H7 (cell line): ENCODE results near the gene INPP4B. TPM values are rescaled to one million over a fixed set of nuclear protein-coding genes. Genes with fewer than 3 reads are reported as not detected.

Source experiments
- DNase-seq: peaks from one replicate; pipeline ENCODE4 v3.0.0; 2012
- H3K27me3 ChIP-seq: 2 replicates; pipeline ENCODE4 v1.6.0; 2011; ENCODE audit warnings: mild to moderate bottlenecking, low read length; ENCODE audit not compliant: control insufficient read depth, insufficient read depth
- H3K36me3 ChIP-seq: replicated peaks from 2 replicates; pipeline ENCODE4 v1.5.1; 2011; ENCODE audit warnings: low read length; ENCODE audit not compliant: control insufficient read depth, insufficient read depth
- H3K4me3 ChIP-seq: 2 replicates; pipeline ENCODE4 v1.5.1; 2011; ENCODE audit warnings: low read depth, mild to moderate bottlenecking, control low read depth, low read length, moderate library complexity; ENCODE audit not compliant: insufficient read depth
- total RNA-seq: library from RNA; depleted of rRNA; stranded (reverse); fragments of >200 nt; shearing (Covaris generic); gene quantifications from 2 replicates; pipeline ENCODE4 v1.2.3, GENCODE V29; 2014

INPP4B gene
- total RNA-seq, 1 experiment from 2014 or later: 2.2 TPM

DNA sequence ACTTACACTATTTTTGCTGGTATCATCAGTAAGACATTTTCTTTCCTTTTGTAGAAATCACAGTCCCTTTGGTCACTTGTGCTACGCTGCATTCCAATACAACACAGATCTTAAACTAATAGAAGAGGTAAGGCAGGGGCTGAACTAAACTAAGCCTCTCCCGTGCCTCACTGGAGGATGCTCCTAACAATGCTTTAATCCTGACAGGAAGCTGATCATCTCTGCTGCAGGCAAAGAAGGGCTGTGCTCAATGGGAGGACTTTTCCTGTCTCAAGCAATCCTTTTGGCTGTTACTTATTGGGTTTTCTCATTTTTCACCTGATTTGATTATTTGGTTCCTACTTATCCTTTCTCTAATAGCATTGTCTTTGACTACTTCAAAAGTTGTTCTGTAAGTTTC lies 583.1 kb downstream of the INPP4B start:
- no peak for DNase-seq
- Histone ChIP-seq H3K36me3 (no peaks in the 10 kb centered on the region), H3K4me3 (no peak overlapping the region), H3K27me3 (no peaks in the 10 kb centered on the region)

DNA sequence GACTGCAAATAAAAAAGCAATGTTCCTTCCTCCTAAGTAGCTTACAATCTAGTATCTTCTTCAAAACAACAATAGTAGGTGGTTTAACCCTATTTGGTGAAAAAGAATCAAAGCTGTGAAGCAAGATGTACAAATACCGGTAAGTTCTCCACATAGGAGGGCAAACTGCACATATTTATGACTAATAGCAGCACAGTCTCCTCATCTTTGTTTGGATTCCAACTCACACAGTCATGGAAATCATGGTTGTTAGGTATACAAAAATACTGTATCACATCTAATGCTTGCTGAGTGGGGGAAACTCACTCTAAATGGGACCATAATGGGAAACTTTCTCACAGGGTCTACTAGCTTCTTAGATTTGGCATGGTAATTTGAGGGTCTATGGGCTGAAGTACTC lies 597.2 kb downstream of the INPP4B start:
- no peak for DNase-seq

DNA sequence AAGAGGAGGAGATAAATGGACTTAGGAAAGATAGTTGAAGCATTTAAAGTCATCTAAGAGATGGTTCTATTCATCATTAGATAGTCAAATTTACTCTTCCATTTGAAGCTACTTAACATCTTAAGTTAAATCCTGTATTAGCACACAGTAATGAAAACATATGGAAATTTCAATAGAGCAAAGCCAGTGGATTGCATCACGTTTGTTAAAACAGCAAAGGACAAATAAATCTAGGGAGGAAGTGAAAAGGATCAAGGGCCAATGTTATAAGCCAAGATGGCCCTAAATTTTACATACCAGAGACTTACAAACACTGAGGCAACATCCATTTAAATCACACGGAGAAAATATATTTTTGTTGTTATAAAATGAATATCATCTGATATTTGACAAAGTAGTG lies 602.8 kb downstream of the INPP4B start:
- Histone ChIP-seq H3K27me3 (no peaks in the 10 kb centered on the region), H3K36me3 (no peaks in the 10 kb centered on the region), H3K4me3 (no peak overlapping the region)
- no peak for DNase-seq

More for the DNA sequence above, 597.2 kb downstream of the INPP4B start:
- no peaks in the 10 kb centered on the region for H3K36me3 ChIP-seq
- no peak overlapping the region for H3K4me3 ChIP-seq
- no peaks in the 10 kb centered on the region for H3K27me3 ChIP-seq

DNA sequence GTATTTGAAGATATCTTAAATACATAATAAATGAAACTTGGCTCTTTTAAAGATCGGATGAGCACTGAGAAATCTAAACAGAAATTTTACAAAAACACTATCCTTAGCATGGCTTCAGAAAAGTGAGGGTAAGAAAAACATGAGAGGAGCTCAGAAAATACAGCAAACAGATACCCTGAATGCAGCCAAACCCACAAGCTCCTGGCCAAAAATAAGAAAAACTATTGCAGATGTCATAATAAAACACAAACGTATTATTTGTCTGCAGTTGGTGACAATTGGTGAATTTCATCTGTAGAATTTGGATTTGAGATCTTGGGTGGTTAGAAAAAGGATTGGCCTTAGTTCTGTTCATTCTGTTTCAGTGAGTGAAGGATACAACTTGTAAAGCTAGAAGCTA lies 603.9 kb downstream of the INPP4B start:
- Histone ChIP-seq H3K27me3 (no peaks in the 10 kb centered on the region), H3K4me3 (no peak overlapping the region), H3K36me3 (no peaks in the 10 kb centered on the region)
- no peak for DNase-seq

DNA sequence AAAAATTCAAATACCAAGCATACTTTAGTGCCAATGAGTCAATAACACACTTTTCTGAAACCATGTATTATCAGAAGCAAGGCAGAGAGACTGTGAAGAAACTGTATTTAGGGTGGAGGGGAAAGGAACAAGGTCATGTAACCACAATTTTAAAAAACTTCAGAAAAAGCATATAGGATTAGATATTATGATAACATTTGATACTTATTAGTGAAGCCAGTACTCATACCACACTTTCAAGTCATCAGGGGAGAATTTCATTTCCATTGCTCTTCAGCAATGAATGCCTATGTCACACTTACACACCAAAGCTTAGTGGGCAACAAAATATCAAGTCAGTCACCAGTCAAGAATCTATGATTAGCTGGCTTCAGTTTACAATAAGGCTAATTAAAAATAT lies 607.5 kb downstream of the INPP4B start:
- no peaks in the 10 kb centered on the region for H3K27me3 ChIP-seq
- DNase-seq: no peak
- no peak overlapping the region for H3K4me3 ChIP-seq
- no peaks in the 10 kb centered on the region for H3K36me3 ChIP-seq

DNA sequence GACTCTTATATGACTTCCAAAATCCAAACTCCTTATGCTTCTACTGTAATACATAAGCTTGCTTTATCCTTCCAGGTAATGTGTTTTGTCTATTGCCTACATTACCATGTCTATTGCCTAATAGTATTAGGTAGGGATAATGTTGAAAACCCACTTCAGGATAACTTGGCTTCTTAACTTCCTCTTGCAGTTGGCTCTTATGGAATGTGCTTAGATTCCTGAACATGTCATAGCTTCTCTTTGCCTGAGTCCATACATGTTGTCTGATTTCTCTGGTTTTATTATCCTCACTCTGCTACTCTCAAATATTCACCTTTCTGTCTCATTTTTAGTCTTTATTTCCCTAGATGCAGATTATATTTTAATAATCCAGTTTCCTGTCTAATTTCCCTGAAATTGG lies 609.8 kb downstream of the INPP4B start:
- no peak for DNase-seq
- Histone ChIP-seq H3K36me3 (no peaks in the 10 kb centered on the region), H3K27me3 (no peaks in the 10 kb centered on the region), H3K4me3 (no peak overlapping the region)

DNA sequence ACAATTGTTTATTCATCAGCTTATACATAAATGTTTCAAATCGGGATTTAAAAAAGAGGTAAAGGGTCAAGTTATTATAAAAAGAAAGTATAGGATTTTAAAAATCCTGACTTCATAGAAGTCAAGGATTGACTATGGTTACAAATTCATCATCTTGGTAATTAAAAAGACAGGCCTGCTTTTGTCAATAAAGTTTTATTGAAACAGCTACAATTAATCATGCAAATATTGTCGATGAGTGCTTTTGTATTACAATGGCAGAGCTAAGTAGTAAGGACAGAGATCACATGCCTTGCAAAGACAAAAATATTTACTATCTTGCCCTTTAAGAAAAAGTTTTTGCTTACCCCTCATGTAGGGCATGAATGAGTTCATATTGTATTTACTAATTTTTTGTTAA lies 614.3 kb downstream of the INPP4B start:
- Histone ChIP-seq H3K36me3 (no peaks in the 10 kb centered on the region), H3K4me3 (no peak overlapping the region)

DNA sequence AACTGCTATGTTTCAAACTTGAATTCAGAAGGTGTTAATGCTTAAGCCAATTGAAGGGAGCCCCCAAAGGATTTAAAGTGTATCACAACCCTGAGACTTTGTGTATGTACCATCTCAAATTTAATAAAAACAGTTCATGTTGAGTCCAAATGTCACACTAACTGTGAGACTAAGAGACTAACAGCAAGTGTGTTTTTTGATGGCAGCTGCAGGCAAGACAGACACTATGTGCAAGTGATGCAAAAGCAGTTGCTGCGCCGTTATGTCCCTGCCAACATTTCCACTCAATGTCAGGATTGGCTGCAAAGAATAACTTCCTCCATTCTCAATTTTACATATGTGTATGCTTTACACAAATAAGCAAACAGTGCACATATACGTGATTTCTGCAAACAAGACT lies 615.1 kb downstream of the INPP4B start:
- DNase-seq: no peak
- H3K4me3 ChIP-seq: no peak overlapping the region
- H3K36me3 ChIP-seq: no peaks in the 10 kb centered on the region
- no peaks in the 10 kb centered on the region for H3K27me3 ChIP-seq

More for the DNA sequence above, 614.3 kb downstream of the INPP4B start:
- DNase-seq: no peak
- H3K27me3 ChIP-seq: no peaks in the 10 kb centered on the region

DNA sequence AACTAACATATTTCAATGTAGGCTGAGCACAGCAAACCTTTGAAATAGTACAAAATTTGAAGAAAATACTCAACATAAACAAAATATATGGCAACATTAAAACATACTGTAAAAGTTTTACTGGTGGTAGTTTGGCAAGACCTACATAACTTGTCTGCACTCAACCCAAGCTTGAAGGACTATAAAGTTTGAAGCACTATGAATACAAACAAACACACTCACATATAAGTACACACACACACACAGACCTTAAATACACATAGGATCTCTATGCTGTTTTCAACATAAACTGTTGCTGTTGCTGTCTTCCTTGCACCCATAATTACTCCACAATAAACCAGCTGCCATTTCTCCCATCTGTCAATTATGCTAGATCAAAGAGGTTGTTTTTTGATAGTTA lies 620.1 kb downstream of the INPP4B start:
- DNase-seq: no peak
- H3K4me3 ChIP-seq: no peak overlapping the region

DNA sequence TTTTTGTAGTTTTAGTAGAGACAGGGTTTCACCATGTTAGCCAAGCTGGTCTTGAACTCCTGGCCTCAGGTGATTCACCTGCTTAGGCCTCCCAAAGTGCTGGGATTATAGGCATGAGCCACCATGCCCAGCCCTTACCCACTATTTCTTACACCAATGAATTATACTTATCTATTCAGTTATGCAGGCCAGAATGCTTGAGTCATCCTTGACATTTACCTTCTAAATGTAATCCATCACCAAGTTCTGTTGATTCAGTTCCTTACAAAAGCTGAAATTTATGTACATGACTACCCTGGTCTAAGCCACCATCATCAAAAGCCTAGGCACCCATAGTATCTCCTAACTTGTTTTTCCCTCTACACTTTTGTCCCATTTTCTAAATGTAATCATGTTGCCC lies 624.0 kb downstream of the INPP4B start:
- Histone ChIP-seq H3K36me3 (no peaks in the 10 kb centered on the region), H3K4me3 (no peak overlapping the region), H3K27me3 (no peaks in the 10 kb centered on the region)
- DNase-seq: no peak

More for the DNA sequence above, 620.1 kb downstream of the INPP4B start:
- Histone ChIP-seq H3K27me3 (no peaks in the 10 kb centered on the region), H3K36me3 (no peaks in the 10 kb centered on the region)

DNA sequence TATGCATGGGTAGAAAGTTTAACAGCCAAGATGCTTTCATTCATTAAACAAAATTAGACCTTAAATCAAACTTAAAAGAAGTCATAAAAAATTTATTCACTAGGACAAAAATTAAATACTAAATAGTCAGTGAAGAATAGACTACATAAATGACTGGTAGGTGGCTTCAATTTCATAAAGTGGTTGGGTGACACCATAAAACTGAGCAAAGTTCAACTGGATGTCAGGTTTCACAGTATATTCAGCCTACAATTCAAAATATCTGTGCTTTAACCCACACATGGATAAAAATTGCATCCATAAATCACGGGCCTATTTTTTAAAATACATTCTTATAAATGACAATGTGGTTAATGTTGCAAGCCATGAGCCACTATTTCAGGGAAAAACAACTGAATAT lies 627.4 kb downstream of the INPP4B start:
- DNase-seq: no peak
- H3K36me3 ChIP-seq: no peaks in the 10 kb centered on the region
- no peak overlapping the region for H3K4me3 ChIP-seq
- no peaks in the 10 kb centered on the region for H3K27me3 ChIP-seq

DNA sequence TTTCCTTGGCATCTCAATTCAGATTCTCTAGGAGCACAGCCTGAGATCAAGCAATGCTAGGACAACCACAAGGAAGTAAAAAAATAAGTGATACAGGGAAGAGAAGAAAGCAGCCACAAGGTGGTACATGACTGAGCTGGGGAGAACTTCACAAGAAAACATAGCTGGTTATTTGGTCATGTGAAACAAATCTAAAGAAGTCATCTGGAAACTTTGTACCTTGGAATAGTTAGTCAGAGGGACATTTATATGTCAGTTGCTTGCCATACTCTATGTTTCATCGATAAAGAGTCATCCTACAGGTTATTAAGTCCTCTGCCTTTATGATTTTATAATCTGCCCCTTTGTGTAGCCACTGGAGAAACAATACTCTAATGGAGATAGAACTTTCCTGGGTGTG lies 634.7 kb downstream of the INPP4B start:
- Histone ChIP-seq H3K36me3 (no peaks in the 10 kb centered on the region), H3K4me3 (no peak overlapping the region), H3K27me3 (no peaks in the 10 kb centered on the region)
- DNase-seq: no peak

DNA sequence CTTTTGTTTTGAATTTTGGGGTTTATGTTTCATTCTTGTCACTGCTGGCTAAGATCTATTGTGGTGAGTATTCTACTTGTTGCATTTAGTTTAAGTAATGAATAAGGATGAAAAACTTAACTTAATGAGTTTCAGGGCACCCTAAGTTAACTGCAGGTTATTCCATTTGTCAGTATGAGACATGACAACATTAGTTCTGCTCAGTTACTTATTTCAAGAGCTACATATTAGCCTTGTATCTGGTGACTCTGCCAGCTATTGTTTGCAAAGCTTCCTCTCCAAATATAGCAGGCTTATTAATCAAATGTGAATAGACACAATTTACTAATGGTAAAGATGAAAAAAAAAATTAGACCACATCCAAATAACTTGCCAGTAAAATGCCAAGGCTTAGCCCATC lies 642.6 kb downstream of the INPP4B start:
- H3K27me3 ChIP-seq: no peaks in the 10 kb centered on the region
- H3K4me3 ChIP-seq: no peak overlapping the region
- no peaks in the 10 kb centered on the region for H3K36me3 ChIP-seq
- no peak for DNase-seq

DNA sequence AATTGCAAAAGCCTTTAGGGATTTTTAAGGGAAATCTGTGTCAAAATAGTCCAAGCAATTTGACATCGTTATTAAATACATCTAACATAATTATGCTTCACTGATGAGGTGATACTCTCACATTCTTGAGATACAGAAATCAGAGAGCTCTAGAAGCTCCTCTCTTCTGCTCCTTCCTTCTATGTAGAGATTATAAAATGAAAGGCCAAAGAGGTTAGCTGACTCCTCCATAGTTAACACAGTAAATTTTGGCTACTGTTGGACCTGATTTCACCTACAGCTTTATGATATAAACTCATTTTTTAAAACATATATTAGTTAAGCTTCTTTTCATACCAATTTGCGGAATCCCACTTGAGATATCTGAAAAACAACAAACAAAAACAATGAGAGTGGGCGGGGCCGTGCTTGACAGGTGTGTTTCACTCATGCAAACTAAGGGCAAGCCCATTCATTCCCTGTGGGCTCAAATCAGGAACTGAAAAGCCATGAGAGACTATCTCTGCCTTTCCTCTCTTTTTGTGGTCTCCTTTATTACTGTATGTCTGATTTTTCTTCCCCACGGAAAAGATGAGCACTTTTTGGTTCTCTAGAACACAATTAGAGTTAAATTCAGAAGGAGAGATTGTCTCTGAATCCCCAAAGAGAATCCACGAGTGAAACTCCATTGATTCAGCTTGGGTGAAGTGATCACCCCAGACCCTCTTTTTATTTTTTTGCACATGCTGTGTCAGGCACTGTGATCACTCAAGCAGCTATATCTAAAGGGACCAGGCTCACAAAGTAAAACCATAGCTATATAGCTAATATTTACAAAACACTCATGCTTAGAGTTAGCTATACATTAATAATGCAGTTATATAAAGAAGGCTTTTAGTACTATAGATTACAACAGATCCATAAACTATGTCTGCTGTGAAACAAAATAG lies 643.4 kb downstream of the INPP4B start:
- Histone ChIP-seq H3K36me3 (no peaks in the 10 kb centered on the region), H3K27me3 (no peaks in the 10 kb centered on the region), H3K4me3 (no peak overlapping the region)
- DNase-seq: no peak

DNA sequence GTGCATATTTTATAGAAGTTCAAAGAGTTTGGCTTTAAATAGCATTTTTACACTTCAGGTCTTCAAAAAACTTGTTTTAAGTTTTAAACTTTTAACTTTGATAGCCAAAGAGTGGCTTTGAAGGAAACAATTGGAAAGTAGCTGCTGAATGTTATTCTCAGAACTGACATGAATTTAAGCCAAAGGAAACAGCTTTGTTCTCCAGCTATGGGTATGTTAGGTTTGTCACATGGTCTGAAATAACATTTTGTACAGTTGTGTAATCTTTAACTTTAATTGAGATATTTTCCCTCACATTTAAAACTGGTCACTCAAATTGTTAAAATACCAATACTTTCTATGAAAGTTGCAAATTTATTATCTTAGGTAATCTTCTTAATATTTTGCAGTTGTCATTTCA lies 645.1 kb downstream of the INPP4B start:
- no peak for DNase-seq
- no peaks in the 10 kb centered on the region for H3K27me3 ChIP-seq
- H3K36me3 ChIP-seq: no peaks in the 10 kb centered on the region
- no peak overlapping the region for H3K4me3 ChIP-seq
